ENCODE results near the gene MEGF11. TPM values are rescaled to one million over a fixed set of nuclear protein-coding genes. Genes with fewer than 3 reads are reported as not detected.
A peak's percentile ranks its signal among the peaks of the same experiment; 100 is the strongest.

Gene MEGF11
- total RNA-seq, 1 experiment from 2014 or later = 2.3 TPM

- intact Hi-C loops (cut with micrococcal nuclease) = no loop called here
- H3K9me2 ChIP-seq (ENCODE audit: insufficient read depth) = no peaks in the 10 kb centered on the region
- no peaks in the 10 kb centered on the region for H3K36me3 ChIP-seq (ENCODE audit: control insufficient read depth in 1 of 2, insufficient read depth in 2 of 2, low read length in 2 of 2)
- H3K27me3 ChIP-seq (ENCODE audit: insufficient read depth, low read length) = no peaks in the 10 kb centered on the region
- POLR2A ChIA-PET = interaction anchor here (1.3 kb wide), 1 partner anchor 24 kb away, joined by 3 read pairs; no protein-coding TSS in a partner anchor
- H3K4me1 ChIP-seq (ENCODE audit: control insufficient read depth in 1 of 2, insufficient read depth in 2 of 2, low read length in 2 of 2) = no peaks in the 10 kb centered on the region
- H3K4me2 ChIP-seq (ENCODE audit: low read length) = no peak overlapping the region
- no peak for TF ChIP-seq EZH2 (IDR thresholded peaks at IDR 0.05)
- TF ChIP-seq SRF (IDR thresholded peaks at IDR 0.05; ENCODE audit: low read depth) = peak; percentile 62; the same call in 1 of the 2 replicates
- TF ChIP-seq EZH2phosphoT487 (IDR thresholded peaks at IDR 0.05; ENCODE audit: borderline replicate concordance) = no peak
- no peak for TF ChIP-seq REST (IDR thresholded peaks at IDR 0.05; ENCODE audit: low read depth)
- TF ChIP-seq POLR2AphosphoS5 (IDR thresholded peaks at IDR 0.05; ENCODE audit: low read depth, low read length) = no peak
- no peak for TF ChIP-seq CEBPB (IDR thresholded peaks at IDR 0.05; ENCODE audit: low read depth)
- no peak for TF ChIP-seq SIN3A (IDR thresholded peaks at IDR 0.05; ENCODE audit: low read depth)
- no peak for TF ChIP-seq ZNF274 (IDR thresholded peaks at IDR 0.05; ENCODE audit: low read depth, low read length)
- TF ChIP-seq EGR1 (IDR thresholded peaks at IDR 0.05; ENCODE audit: low read depth) = no peak
- no peak for TF ChIP-seq ZFX (IDR thresholded peaks at IDR 0.05)
- no peak for TF ChIP-seq POLR2A (IDR thresholded peaks at IDR 0.05; ENCODE audit: borderline replicate concordance, extremely low read depth, insufficient read depth, insufficient read length)
- peak; percentile 40 for TF ChIP-seq RAD21 (IDR thresholded peaks at IDR 0.05; ENCODE audit: low read depth)
- TF ChIP-seq YY1 (IDR thresholded peaks at IDR 0.05; ENCODE audit: extremely low read depth, insufficient replicate concordance, low read depth, low read length) = no peak
- no peak for TF ChIP-seq ATF3 (IDR thresholded peaks at IDR 0.05)
- no peak for TF ChIP-seq MAX (IDR thresholded peaks at IDR 0.05)
- TF ChIP-seq ELF1 (IDR thresholded peaks at IDR 0.05; ENCODE audit: borderline replicate concordance, low read depth) = no peak
- no peak for TF ChIP-seq CBX3 (IDR thresholded peaks at IDR 0.05; ENCODE audit: low read depth)
- no peak for TF ChIP-seq SP1 (IDR thresholded peaks at IDR 0.05; ENCODE audit: low read depth)
- peak; percentile 60 to 94 (median 92) for TF ChIP-seq CTCF (IDR thresholded peaks at IDR 0.05 in 2 of 3, conservative IDR thresholded peaks at IDR 0.05 in 1 of 3; ENCODE audit: borderline replicate concordance in 1 of 3, insufficient read depth in 1 of 3, low read depth in 2 of 3, low read length in 2 of 3)
- peak; percentile 92 for ATAC-seq
- RAD21 ChIA-PET (ENCODE audit: low non-redundant PET in 1 of 2, low total read pairs in 2 of 2, uncharacterized antibody in 2 of 2, unreplicated experiment in 2 of 2) = interaction anchor here in 1 of 2 experiments (0.6 kb wide), 1 partner anchor 24 kb away, joined by 3 read pairs; no protein-coding TSS in a partner anchor
- H3K4me3 ChIP-seq (replicated peaks in 1 of 2; ENCODE audit: low read depth in 1 of 2, low read length in 2 of 2) = no peak overlapping the region
- no peaks in the 10 kb centered on the region for H3K79me2 ChIP-seq (ENCODE audit: insufficient read depth, low read length)
- CTCF ChIA-PET = interaction anchor here (0.6 to 3.1 kb wide), 18 partner anchors 8 to 456 kb away, joined by 3 to 31 read pairs (median 4); partner anchors contain the start of gene RAB11A
- no peaks in the 10 kb centered on the region for H4K20me1 ChIP-seq (ENCODE audit: insufficient read depth)
- no peak overlapping the region for H3K27ac ChIP-seq (ENCODE audit: low read depth, low read length)
- DNase-seq (ENCODE audit: low read depth, low spot score) = peak; percentile 59
- no peaks in the 10 kb centered on the region for H3K9me3 ChIP-seq (ENCODE audit: control insufficient read depth in 1 of 2, insufficient read depth in 1 of 2, low read depth in 1 of 2, low read length in 2 of 2)
- no peak overlapping the region for H3K9ac ChIP-seq (ENCODE audit: low read length)
- BruUV-seq (replicated peaks) = no TSS peak
- H2AFZ ChIP-seq (ENCODE audit: low read depth, low read length, poor library complexity, severe bottlenecking) = peak overlapping the region; percentile 36
Observed at GRCh38 chr15:65856821-65857455, 396.6 kb downstream of the MEGF11 start.
